ENCODE results near the gene LINS1. TPM values are rescaled to one million over a fixed set of nuclear protein-coding genes. Genes with fewer than 3 reads are reported as not detected.

The LINS1 gene
- total and polyA plus RNA-seq, 2 of the 8 experiments (the other 6 are each of a cell fraction or from before 2014, with no cell fraction given) = 4.2 to 8.1 TPM

DNA sequence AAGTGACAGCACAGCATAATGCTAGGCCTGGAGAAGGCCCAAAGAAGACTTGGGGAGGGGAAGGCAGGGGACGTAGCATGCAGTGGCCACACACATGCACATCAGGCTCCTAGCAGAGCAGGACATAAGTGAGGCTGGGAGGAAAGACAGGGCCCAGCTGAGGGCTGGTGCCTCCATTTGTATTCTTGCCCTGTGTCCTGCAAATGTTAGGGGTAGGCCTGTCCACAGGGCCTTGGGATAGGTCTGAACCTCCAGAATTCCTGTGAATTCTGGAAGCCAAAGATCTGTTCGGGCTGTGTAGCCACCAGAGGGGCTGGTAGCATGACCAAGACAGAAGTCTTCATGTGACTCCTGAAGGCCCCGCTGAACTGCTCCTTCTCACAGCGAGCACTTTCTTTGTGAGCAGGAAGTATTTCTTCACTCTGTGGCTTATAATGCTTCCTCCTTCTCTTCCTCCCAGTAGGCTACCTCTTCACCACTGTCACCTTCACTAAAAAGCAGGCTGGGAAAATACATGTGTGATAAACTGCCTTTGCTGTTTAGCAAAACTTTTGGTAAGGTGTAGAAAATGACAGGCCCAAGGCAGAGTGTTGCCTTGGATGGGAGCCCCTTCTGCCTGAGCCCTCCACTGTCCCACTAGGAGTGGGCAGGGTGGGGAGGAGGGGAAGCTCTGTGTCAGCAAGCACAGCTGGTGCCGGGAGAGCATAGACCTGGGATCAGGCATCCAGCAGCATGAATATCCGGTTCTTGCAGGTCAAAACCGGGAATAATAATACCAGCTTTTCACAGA lies 81.7 kb downstream of the LINS1 start:
- no peak overlapping the region for H3K4ac ChIP-seq (replicated peaks; ENCODE audit: insufficient read length, low read depth, low read length)
- no peak overlapping the region for H3K9ac ChIP-seq (replicated peaks in 1 of 4; ENCODE audit: extremely low read depth in 1 of 4, low read depth in 3 of 4, low read length in 3 of 4)
- H2BK12ac ChIP-seq (ENCODE audit: low read depth, low read length) = no peak overlapping the region
- no peak overlapping the region for H4K8ac ChIP-seq (ENCODE audit: extremely low read depth, insufficient read depth, low read length)
- no peak overlapping the region for H2AFZ ChIP-seq (ENCODE audit: low read length)
- no peak overlapping the region for H4K91ac ChIP-seq (replicated peaks; ENCODE audit: insufficient read length, low read length)
- DNase-seq (ENCODE audit: low read depth in 1 of 2, low spot score in 2 of 2) = no peak
- CTCF ChIA-PET (ENCODE audit: partially characterized antibody) = no interaction called here
- H2BK15ac ChIP-seq (ENCODE audit: low read length) = no peak overlapping the region
- POLR2A ChIA-PET (ENCODE audit: partially characterized antibody) = no interaction called here
- H4K5ac ChIP-seq (ENCODE audit: insufficient read length, low read depth, low read length) = no peak overlapping the region
- no peak overlapping the region for H3K27ac ChIP-seq (ENCODE audit: low read depth, low read length)
- no peak overlapping the region for H3K56ac ChIP-seq (replicated peaks; ENCODE audit: insufficient read length, low read depth, low read length)
- H4K20me1 ChIP-seq (replicated peaks in 1 of 2; ENCODE audit: control insufficient read depth in 1 of 2, insufficient read depth in 2 of 2, low read length in 2 of 2) = no peaks in the 10 kb centered on the region
- 71% methylated on average over 6 of the region's 7 CpGs; no CpG with 5 or more reads in 1 of the 2 experiments for WGBS, 2 experiments (ENCODE audit: extremely low coverage in 1 of 2, insufficient coverage in 1 of 2, insufficient read length in 1 of 2, insufficient replicate concordance in 2 of 2, low coverage in 1 of 2, low lambda C conversion rate in 2 of 2, missing lambda C conversion rate in 1 of 2)
- no peak overlapping the region for H2AK5ac ChIP-seq (ENCODE audit: low read depth, low read length)
- TF ChIP-seq CBX5 (IDR thresholded peaks at IDR 0.05; ENCODE audit: low read depth, low read length) = no peak
- TF ChIP-seq ZNF274 (IDR thresholded peaks at IDR 0.05; ENCODE audit: borderline replicate concordance, extremely low read depth, low read length) = no peak
- no peak for TF ChIP-seq SP4 (IDR thresholded peaks at IDR 0.05; ENCODE audit: low read length)
- TF ChIP-seq GABPA (IDR thresholded peaks at IDR 0.05; ENCODE audit: borderline replicate concordance, insufficient read depth, low read length) = no peak
- TF ChIP-seq USF2 (IDR thresholded peaks at IDR 0.05; ENCODE audit: low read length) = no peak
- TF ChIP-seq CREB1 (IDR thresholded peaks at IDR 0.05) = no peak
- no peak for TF ChIP-seq CBX8 (IDR thresholded peaks at IDR 0.05; ENCODE audit: borderline replicate concordance, low read depth, low read length)
- TF ChIP-seq SUZ12 (IDR thresholded peaks at IDR 0.05; ENCODE audit: low read length) = no peak
- no peak for TF ChIP-seq TCF12 (IDR thresholded peaks at IDR 0.05; ENCODE audit: low read depth, low read length)
- H3K27me3 ChIP-seq (replicated peaks in 1 of 4; ENCODE audit: control insufficient read depth in 3 of 4, extremely low read depth in 1 of 4, insufficient read depth in 3 of 4, low read length in 3 of 4) = no peaks in the 10 kb centered on the region
- H3K9me3 ChIP-seq (ENCODE audit: insufficient read depth in 2 of 2, low read depth in 1 of 2, low read length in 1 of 2) = peaks cover 56 to 60% of the 10 kb centered on the region in 2 experiments
- no peak overlapping the region for H3K23ac ChIP-seq (ENCODE audit: insufficient read length)
- no peak overlapping the region for H3K18ac ChIP-seq (ENCODE audit: extremely low read depth, low read length)
- no peak overlapping the region for H2BK20ac ChIP-seq (ENCODE audit: low read length)
- H3K4me3 ChIP-seq (ENCODE audit: extremely low read depth in 1 of 4, insufficient read depth in 2 of 4, low read depth in 3 of 4, low read length in 4 of 4) = no peak overlapping the region
- no peak for FAIRE-seq
- no peaks in the 10 kb centered on the region for H3K4me1 ChIP-seq (replicated peaks in 1 of 4; ENCODE audit: control insufficient read depth in 3 of 4, insufficient read depth in 4 of 4, low read length in 3 of 4)
- no peak overlapping the region for H3K14ac ChIP-seq (ENCODE audit: insufficient read length)
- no peaks in the 10 kb centered on the region for H3K36me3 ChIP-seq (ENCODE audit: control insufficient read depth in 2 of 4, insufficient read depth in 4 of 4, low read length in 3 of 4)
- H3K79me1 ChIP-seq (ENCODE audit: low read depth, low read length) = no peaks in the 10 kb centered on the region
- H3K23me2 ChIP-seq (ENCODE audit: low read depth, low read length) = no peaks in the 10 kb centered on the region; the same call in 1 of the 2 replicates
- H3K79me2 ChIP-seq (ENCODE audit: control insufficient read depth in 1 of 2, insufficient read depth in 2 of 2, low read length in 2 of 2) = no peaks in the 10 kb centered on the region
- H2BK5ac ChIP-seq (ENCODE audit: low read depth, low read length) = no peak overlapping the region
- H2BK120ac ChIP-seq (replicated peaks; ENCODE audit: low read depth, low read length) = no peak overlapping the region
- H3K4me2 ChIP-seq (ENCODE audit: insufficient read depth in 1 of 2, low read depth in 2 of 2, low read length in 2 of 2) = no peak overlapping the region

All from H1 (cell line).